Lung (tissue), 12 donors: ENCODE results near the gene TET2. TPM values are rescaled to one million over a fixed set of nuclear protein-coding genes. Genes with fewer than 3 reads are reported as not detected.

ENCODE experiments used
- ATAC-seq: fragments of 200-7000 bp; cut with Tn5 transposase; one replicate; pipeline ENCODE4 v1.9.1; 2020; ENCODE audit warnings: moderate number of reproducible peaks; ENCODE audit not compliant: insufficient read depth, low FRiP score
- DNase-seq, 3 donors: peaks; one replicate each; pipeline ENCODE4 v3.0.0-alpha.2; 2013 to 2017
- H3K27ac ChIP-seq, 2 donors: one replicate each; pipeline ENCODE4 v1.5.1; 2013; ENCODE audit warnings: mild to moderate bottlenecking in 2 of 2, moderate library complexity in 2 of 2, control low read depth in 1 of 2, inconsistent platforms in 1 of 2, low read depth in 1 of 2, low read length in 1 of 2
- H3K27me3 ChIP-seq, 3 donors: one replicate each; pipeline ENCODE4 v1.5.1; 2013; ENCODE audit warnings: low read length in 2 of 3; ENCODE audit not compliant: control insufficient read depth in 3 of 3, insufficient read depth in 3 of 3
- H3K36me3 ChIP-seq, 4 donors: one replicate each; pipeline ENCODE4 v1.5.1; 2013; ENCODE audit warnings: low read length in 4 of 4, mild to moderate bottlenecking in 1 of 4, moderate library complexity in 1 of 4; ENCODE audit not compliant: control insufficient read depth in 4 of 4, insufficient read depth in 4 of 4
- H3K4me1 ChIP-seq, 5 donors: one replicate each; pipeline ENCODE4 v1.5.1; 2013; ENCODE audit warnings: low read length in 5 of 5, mild to moderate bottlenecking in 2 of 5, moderate library complexity in 1 of 5; ENCODE audit not compliant: control insufficient read depth in 5 of 5, insufficient read depth in 5 of 5
- H3K4me3 ChIP-seq: one replicate; pipeline ENCODE4 v1.5.1; 2013; ENCODE audit warnings: mild to moderate bottlenecking, control low read depth, moderate library complexity
- H3K9ac ChIP-seq, 2 donors: one replicate each; pipeline ENCODE4 v1.5.1; 2013; ENCODE audit warnings: low read length in 2 of 2, control low read depth in 1 of 2; ENCODE audit not compliant: insufficient read depth in 1 of 2
- H3K9me3 ChIP-seq, 4 donors: one replicate each; pipeline ENCODE4 v1.5.1; 2013; ENCODE audit warnings: low read length in 3 of 4, mild to moderate bottlenecking in 1 of 4, moderate library complexity in 1 of 4; ENCODE audit not compliant: control insufficient read depth in 4 of 4, insufficient read depth in 3 of 4
- WGBS, 2 donors: extraction: QIAGEN DNeasy Blood & Tissue Kit; methylation state at CpG; one replicate each; pipeline ENCODE4 v1.1.7; 2013; 5-methylcytosine and 5-hydroxymethylcytosine counted together
- polyA plus RNA-seq, 2 donors: library from polyadenylated mRNA; stranded (reverse); fragments of 200-250 nt; gene quantifications; one replicate each; pipeline ENCODE4 v1.2.1, GENCODE V29; 2013
- total RNA-seq, 2 donors: library from RNA; depleted of rRNA in 1 of 2; stranded (reverse); fragments of >200 nt in 1 of 2; gene quantifications; one replicate each; pipeline ENCODE4 v1.2.1, GENCODE V29; 2014 to 2021
- TF ChIP-seq, protein P1 (sequence below): IDR thresholded peaks from 2 replicates; pipeline ENCODE4 v1.5.1; 2012; ENCODE audit warnings: mild to moderate bottlenecking; ENCODE audit errors: control extremely low read depth, extremely low read depth
- donor health status: control.
- donor health status: control.
- donor health status: Bipolar disorder and iron deficiency.
- donor health status: healthy.
- donor health status: DM: yes; HTN: yes; CAD: no.

TET2 gene
- total and polyA plus RNA-seq, 4 donors: 4.1 to 72.2 (median 16.5) TPM

DNA sequence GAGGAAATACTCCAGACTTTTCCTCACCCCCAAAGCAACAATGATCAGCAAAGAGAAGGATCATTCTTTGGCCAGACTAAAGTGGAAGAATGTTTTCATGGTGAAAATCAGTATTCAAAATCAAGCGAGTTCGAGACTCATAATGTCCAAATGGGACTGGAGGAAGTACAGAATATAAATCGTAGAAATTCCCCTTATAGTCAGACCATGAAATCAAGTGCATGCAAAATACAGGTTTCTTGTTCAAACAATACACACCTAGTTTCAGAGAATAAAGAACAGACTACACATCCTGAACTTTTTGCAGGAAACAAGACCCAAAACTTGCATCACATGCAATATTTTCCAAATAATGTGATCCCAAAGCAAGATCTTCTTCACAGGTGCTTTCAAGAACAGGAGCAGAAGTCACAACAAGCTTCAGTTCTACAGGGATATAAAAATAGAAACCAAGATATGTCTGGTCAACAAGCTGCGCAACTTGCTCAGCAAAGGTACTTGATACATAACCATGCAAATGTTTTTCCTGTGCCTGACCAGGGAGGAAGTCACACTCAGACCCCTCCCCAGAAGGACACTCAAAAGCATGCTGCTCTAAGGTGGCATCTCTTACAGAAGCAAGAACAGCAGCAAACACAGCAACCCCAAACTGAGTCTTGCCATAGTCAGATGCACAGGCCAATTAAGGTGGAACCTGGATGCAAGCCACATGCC, 89.7 kb downstream of the TET2 start:
- WGBS, 2 donors: 84 to 93% methylated on average over 4 of the region's 4 CpGs
- H3K36me3 ChIP-seq: peaks cover 12 to 33% (median 23%) of the 10 kb centered on the region in 4 donors
- H3K27me3 ChIP-seq: no peaks in the 10 kb centered on the region
- no peak overlapping the region for H3K27ac ChIP-seq
- H3K4me1 ChIP-seq: peaks cover 0 to 7% (median 0%) of the 10 kb centered on the region in 5 donors
- no peak overlapping the region for H3K9ac ChIP-seq
- TF ChIP-seq, protein P1, sequence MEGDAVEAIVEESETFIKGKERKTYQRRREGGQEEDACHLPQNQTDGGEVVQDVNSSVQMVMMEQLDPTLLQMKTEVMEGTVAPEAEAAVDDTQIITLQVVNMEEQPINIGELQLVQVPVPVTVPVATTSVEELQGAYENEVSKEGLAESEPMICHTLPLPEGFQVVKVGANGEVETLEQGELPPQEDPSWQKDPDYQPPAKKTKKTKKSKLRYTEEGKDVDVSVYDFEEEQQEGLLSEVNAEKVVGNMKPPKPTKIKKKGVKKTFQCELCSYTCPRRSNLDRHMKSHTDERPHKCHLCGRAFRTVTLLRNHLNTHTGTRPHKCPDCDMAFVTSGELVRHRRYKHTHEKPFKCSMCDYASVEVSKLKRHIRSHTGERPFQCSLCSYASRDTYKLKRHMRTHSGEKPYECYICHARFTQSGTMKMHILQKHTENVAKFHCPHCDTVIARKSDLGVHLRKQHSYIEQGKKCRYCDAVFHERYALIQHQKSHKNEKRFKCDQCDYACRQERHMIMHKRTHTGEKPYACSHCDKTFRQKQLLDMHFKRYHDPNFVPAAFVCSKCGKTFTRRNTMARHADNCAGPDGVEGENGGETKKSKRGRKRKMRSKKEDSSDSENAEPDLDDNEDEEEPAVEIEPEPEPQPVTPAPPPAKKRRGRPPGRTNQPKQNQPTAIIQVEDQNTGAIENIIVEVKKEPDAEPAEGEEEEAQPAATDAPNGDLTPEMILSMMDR: no peak
- H3K9me3 ChIP-seq: no peaks in the 10 kb centered on the region
- DNase-seq: no peak
- H3K4me3 ChIP-seq: no peak overlapping the region
- ATAC-seq: no peak

DNA sequence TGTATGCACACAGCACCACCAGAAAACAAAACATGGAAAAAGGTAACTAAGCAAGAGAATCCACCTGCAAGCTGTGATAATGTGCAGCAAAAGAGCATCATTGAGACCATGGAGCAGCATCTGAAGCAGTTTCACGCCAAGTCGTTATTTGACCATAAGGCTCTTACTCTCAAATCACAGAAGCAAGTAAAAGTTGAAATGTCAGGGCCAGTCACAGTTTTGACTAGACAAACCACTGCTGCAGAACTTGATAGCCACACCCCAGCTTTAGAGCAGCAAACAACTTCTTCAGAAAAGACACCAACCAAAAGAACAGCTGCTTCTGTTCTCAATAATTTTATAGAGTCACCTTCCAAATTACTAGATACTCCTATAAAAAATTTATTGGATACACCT, 90.2 kb downstream of the TET2 start:
- Histone ChIP-seq H3K9ac (no peak overlapping the region), H3K27ac (no peak overlapping the region), H3K36me3 (peaks cover 12 to 34% (median 23%) of the 10 kb centered on the region in 4 donors), H3K4me1 (peaks cover 0 to 7% (median 0%) of the 10 kb centered on the region in 5 donors), H3K27me3 (no peaks in the 10 kb centered on the region), H3K4me3 (no peak overlapping the region), H3K9me3 (no peaks in the 10 kb centered on the region)
- whole genome bisulfite sequencing, 2 donors: 86 to 90% methylated on average over 2 of the region's 2 CpGs
- no peak for DNase-seq
- no peak for ATAC-seq
- TF ChIP-seq, protein P1: no peak

DNA sequence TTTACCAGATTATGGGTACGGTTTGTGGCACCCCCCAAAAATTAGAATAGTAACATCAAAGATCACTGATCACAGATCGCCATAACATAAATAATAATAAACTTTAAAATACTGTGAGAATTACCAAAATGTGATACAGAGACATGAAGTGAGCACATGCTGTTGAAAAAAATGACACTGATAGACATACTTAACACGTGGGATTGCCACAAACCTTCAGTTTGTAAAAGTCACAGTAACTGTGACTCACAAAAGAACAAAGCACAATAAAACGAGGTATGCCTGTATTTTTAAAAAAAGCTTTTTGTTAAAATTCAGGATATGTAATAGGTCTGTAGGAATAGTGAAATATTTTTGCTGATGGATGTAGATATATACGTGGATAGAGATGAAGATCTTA, 93.4 kb downstream of the TET2 start:
- no peak for ATAC-seq
- 93 to 96% methylated on average over 5 of the region's 5 CpGs for WGBS, 2 donors
- no peak for DNase-seq

More for the DNA sequence above, 93.4 kb downstream of the TET2 start:
- Histone ChIP-seq H3K9me3 (no peaks in the 10 kb centered on the region), H3K27me3 (no peaks in the 10 kb centered on the region), H3K4me3 (no peak overlapping the region), H3K9ac (no peak overlapping the region), H3K27ac (no peak overlapping the region), H3K36me3 (peaks cover 10 to 33% (median 20%) of the 10 kb centered on the region in 4 donors), H3K4me1 (peaks cover 0 to 7% (median 0%) of the 10 kb centered on the region in 5 donors)
- TF ChIP-seq, protein P1: no peak
